Stromal cell of bone marrow (primary cell): ENCODE results near the gene FCGBP.
"Not testable (repeated sequence)": the region's sequence is repeated elsewhere in the genome, so short reads cannot be mapped to it uniquely, and the experiment has no call there.

Experiments
- DNase-seq: peaks from one replicate; pipeline ENCODE4 v3.0.0-alpha.2; 2012; ENCODE audit warnings: low read depth

Gene FCGBP

DNA sequence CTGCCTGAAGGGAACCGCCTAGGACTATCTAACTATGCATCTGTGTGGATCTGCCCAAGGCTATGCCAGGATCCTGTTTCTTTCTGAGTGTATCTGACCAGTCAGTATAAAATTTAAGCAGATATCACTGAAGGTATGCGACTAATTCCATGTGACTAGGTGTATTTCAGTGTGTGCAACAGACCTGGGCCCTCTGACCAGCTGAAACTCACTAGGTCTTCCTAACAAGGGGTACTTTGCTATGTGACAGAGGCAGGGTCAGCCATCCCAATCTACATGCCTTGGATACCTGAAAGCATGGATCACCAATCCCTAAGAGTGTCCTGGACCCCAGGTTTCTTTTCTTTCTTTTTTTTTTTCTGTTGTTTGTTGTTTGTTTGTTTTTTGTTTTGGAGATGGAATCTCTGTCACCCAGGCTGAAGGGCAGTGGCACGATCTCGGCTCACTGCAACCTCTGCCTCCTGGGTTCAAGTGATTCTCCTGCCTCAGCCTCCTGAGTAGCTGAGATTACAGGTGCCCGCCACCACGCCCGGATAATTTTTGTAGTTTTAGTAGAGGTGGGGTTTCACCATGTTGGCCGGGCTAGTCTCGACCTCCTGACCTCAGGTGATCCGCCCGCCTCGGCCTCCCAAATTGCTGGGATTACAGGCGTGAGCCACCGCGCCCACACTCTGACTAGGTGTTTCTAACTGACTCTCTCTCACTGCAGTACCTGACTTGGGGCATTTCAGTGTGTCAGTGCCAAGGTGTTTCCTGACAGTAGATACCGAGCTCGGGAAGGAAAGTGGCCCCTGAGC, 43.5 kb downstream of the FCGBP start:
- DNase-seq, result no peak

DNA sequence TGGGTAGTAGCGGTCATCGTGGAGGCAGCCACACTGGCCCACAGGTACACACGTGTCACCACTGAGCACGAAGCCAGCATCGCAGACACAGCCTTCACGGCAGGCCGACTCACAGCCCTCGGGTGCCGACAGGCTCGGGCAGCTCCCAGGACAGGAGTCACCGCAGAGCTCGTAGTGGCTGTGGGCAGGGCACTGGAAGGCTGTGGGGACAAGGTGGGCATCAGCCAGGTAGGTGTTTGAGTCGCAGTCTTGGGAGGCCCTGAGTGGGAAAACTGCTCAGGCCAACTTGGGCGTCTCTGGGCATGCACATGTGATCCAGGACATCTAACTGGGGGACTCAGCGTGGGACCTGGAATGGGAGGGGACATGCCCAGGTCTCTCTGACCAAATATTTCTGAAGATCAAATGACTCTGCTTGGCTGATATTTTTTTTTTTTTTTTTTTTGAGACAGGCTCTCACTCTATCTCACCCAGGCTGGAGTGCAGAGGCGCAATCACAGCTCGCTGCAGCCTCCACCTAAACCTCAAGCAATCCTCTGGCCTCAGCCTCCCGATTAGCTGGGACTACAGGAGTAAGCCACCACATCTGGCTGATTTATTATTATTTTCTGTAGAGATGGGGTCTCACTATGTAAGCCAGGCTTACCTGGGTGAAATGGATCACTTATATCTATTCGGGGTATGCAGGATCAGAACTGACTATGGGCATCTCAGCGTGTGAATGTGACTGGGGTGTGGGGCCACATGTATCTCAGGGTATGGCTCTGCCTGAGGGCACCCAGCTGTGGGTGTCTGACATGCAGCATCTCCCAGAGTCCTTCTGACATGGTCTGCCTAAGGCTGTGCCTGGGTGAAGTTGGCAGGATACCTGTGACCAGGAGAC, 44.3 kb downstream of the FCGBP start:
- DNase-seq, result not testable (repeated sequence)

DNA sequence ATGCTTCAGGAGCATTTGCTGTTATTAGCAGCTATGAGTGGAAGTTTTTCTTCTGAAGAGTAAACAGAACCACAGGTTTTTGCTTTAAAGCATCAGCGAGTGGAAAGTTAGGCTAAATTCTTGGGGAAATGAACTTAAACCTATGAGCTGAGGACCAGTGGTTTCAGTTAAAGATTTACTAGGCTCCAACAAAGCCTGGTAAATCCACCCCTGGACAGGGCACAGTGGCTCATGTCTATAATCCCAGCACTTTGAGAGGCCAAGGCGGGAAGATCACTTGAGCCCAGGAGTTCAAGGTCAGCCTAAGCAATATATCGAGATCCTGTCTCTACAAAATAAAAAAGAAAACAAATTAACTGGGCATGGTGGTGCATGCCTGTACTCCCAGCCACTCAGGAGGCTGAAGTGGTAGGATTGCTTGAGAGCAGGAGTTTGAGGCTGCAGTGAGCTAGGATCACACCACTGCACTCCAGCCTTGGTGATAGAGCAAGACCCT, 46.9 kb downstream of the FCGBP start:
- not testable (repeated sequence) for DNase-seq

DNA sequence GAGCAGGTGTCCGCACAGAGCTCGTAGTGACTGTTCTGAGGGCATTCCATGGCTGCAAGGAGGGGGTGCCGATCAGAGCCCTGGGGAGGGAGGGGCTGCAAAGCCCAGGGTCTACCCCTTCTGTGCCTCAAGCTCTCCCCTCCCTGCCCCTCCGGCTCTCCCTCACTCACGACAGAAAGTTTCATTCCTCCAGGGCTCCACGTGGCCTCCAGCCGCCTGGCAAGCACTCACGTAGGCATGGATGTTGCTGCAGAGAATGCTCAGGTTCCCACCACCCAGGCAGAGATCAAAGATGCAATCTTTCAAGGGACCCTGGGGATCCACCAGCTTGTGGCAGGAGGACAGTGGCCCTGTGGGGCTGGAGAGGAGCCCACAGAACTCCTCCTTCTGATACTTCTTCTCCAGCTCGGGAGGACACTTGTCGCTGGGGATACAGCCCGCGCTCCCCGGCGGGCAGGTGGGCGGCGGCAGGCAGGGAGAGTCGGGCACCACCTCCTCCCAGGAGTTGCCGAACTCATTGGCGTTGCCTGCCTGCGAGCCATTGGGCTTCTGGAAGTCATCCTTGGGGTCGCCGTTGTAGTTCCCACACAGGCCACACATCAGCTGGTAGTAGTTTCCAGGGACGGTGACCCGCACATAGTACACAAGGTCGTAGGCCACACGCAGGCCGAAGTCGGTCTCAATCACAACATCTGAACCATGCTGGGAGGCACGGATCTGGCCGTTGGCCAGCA, 48.4 kb downstream of the FCGBP start:
- DNase-seq, result not testable (repeated sequence)

DNA sequence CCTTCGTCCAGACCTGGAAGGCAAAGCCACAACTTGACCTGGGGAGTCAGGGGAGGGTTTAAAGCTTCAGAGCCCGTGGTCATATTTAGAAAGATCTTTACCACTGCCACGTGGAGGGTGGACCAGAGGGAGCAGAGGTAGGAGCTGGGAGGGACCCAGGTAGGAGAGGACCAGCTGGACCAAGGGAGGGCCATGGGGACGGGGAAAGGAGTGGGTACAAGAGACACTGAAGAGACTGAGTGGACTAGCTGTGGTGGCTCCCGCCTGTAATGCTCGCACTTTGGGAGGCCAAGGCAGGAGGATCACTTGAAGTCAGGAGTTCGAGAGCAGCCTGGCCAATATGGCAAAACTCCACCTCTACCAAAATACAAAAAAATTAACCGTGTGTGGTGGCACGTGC, 49.7 kb downstream of the FCGBP start:
- DNase-seq, result not testable (repeated sequence)
